ENCODE data around the gene BIRC3.

The BIRC3 gene

DNA sequence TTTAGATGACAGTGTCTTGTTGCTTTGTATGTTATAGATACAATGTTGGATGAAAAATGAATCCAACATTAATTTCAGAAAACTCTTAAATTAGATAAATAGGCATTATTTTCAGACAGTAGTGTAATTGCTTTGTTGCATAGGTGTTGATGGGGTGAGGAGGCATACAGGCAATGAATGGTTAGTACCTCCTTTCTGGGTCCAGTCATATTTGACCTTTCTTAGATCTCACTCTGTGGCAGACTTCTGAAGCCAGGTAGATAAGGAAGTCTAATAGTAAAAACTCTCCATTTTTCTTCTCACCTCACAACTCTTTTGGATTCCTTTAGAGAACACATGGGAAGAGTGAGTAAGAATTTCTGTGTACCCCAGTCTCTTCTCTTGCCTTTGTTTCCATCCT, 61.5 kb downstream of the BIRC3 start:
- DNase-seq, result no peak

DNA sequence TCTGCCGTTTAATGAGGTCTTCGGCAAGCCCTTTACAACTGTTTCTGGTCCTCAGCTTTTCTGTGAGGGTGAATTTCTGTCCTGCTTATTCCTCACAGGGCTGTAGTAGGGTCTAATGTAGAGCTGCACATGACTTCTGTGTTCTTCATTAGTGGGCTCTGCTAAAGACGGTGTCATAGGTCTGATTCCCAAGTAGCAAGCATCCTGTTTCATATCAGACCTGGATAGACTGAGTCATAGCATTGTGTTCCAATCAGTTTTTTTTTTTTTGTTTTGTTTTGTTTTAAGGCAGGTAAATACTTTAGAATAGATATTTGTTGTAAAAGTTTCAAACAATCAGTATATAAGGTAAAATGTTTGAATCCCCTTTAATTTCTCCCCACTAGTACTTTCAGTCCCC, 65.1 kb downstream of the BIRC3 start:
- DNase-seq, result no peak

DNA sequence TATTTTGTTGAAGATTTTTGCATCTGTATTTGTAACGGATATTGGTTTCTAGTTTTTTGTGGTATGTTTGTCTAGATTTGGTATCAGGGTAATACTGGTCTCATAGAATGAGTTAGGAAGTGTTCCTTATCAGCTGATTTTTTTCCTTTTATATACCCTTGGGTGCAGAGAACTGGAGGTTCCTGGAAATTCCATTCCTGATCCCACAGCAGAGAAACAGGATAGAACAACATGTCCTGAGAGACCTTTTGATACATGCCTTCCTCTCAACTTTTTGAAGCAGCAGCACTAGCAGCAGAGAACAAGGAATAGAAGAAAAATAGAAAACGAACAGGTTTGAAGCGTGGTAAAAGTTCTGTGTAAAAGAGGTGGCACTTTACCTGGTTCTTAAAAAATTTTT, 66.6 kb downstream of the BIRC3 start:
- DNase-seq, result no peak

DNA sequence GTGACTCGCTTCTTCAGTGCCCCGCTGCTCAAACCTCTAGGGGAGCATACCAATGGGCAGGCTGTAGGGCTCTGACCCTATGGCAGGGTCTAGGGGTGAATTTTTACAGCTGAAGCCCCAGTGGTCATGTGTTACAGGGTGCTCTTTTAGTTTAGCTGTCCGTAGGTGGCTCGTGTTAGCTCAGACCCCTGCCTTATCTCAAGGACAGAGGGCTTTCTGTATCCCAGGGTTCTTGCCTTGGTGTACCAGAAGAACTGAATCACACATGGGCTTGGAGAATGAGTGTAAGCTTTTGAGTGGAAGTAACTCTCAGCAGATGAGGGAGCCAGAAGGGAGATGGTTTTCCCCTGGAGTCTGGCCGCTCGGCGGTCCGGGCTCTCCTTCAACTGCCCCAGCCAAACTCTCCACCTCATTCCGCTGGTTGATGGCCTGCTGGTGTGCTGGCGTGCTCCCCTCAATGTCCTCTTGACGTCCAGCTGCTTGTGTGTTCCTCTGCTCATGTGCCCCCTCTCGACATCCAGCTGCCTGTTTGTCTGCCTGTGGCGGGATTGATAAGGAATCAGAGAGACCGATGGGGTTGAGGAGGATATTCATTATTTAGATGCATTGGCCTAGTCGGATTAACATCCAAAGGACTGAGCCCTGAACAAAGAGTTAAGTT, 67.3 kb downstream of the BIRC3 start:
- DNase-seq, result no peak

DNA sequence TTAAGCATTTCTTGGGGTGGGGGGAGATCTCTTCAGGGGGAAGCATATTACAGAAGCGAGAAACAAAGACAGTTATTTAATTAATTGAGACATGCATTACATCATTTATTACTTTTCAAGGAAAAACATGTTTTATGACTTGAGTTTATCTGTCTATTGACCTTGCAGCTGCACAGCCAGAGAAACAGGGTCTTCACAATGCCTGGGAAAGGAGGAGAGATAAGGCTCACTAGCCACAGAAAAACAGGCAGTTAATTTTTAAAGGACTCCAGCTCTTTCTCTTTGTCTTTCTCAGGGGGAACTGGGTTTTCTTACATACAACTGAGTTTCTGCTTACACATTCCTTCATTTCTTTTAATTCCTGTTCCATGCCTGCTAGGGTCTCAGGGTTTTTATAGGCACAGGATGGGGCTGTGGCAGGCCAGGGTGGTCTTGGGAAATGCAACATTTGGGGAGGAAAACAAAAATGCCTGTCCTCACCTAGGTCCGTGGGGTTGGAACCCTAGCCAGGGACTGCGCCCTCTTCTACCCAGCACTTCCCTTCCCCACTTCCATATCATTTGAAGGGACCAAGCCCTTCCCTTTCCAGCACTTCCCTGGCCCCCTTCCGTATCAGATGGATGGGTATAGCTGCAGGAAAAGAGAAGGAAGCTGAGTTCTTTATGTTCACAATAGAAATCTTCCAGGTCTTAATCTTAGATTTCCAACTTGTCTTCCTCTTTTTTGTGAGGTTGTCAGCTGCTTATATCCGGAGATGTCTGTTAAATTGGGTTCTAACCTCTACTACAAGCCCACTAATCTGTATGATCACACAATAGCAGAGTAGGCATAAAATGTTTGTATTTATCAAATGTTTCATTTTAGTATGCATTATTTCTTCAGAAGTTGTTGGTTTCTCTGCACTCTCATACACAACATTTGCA, 68.1 kb downstream of the BIRC3 start:
- no peak for DNase-seq

DNA sequence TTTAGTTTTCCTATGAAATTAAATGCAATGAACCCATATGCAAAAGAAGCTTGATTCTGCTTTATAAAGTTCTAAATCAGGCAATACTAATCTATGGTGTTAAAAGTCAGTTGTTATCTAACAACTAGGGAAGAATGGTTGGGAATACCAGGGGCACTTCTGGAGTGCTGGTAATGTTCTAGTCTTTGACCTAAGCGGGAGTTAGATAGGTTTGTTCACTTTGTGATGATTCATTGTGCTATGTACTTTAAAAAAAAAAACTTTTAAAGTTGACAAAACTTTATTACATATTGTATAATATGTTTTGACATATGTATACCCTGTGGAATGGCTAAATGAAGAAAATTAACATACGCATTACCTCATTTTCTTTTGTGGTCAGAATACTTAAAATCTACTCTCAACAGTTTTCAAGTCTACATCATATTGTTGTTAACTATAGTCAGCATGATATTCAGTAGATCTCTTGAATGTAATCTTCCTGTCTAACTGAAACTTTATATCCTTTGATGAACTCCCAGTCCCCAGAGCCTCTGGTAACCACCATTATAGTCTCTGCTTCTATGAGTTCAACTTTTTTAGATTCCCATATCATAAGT, 69.0 kb downstream of the BIRC3 start:
- DNase-seq, result no peak

DNA sequence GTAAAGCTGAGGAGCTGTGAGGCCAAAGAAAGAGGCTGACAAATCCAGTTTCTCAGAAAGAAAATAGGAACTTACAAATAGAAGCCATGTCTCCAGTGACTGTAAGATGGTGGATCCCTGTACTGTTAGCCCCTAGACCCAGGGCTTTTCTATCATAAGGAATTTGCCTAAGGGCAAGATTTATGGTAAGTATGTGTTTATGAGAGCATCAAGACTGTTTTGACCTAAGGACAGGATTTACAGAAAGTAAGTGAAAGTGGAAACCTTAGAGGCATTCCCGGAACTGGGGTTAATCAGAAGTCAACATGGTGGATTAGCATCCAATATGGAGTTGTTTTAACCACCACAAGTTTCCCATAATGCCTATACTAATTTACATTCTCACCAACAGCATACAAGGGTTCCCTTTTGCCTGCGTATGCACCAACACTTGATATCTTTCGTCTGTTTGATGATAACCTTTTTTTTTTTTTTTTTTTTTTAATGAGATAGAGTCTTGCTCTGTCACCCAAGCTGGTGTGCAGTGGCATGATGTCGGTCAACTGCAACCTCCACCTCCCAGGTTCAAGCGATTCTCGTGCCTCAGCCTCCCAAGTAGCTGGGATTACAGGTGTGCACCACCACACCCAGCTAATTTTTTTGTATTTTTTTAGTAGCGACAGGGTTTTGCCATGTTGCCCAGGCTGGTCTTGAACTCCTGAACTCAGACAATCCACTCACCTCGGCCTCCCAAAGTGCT, 69.9 kb downstream of the BIRC3 start:
- no peak for DNase-seq

Measured in cerebellar nuclear complex (tissue), 1 donor.